ENCODE data around the gene PJVK.
A peak's percentile ranks its signal among the peaks of the same experiment; 100 is the strongest.

Gene PJVK

GRCh38 chr2:178478130-178478438 lies 26.9 kb downstream of the PJVK start:
- peaks cover 64% of the 10 kb centered on the region for H3K79me2 ChIP-seq (ENCODE audit: control insufficient read depth, low read length)
- peaks cover 43% of the 10 kb centered on the region for H3K4me1 ChIP-seq (ENCODE audit: control insufficient read depth, low read length)
- TF ChIP-seq EZH2phosphoT487 (IDR thresholded peaks at IDR 0.05; ENCODE audit: borderline replicate concordance, low read length) (no peak), CTCF (IDR thresholded peaks at IDR 0.05; ENCODE audit: low read depth, low read length, poor library complexity, severe bottlenecking) (no peak)

GRCh38 chr2:178478439-178479274 lies 27.5 kb downstream of the PJVK start, which contains the start of gene FKBP7:
Gene FKBP7 (minus strand): TSS chr2:178478600. CDS start chr2:178478499, 101 bp downstream.
- 0 out of 2 replicates have a peak, but pooled peaks cover 6% of the 10 kb centered on the region for H4K20me1 ChIP-seq (ENCODE audit: control insufficient read depth, insufficient read depth, low read depth, low read length)
- peak; percentile 90 for TF ChIP-seq CTCF (IDR thresholded peaks at IDR 0.05; ENCODE audit: low read depth, low read length, poor library complexity, severe bottlenecking)
- TF ChIP-seq EZH2phosphoT487 (IDR thresholded peaks at IDR 0.05; ENCODE audit: borderline replicate concordance, low read length) = no peak
- H3K79me2 ChIP-seq (ENCODE audit: control insufficient read depth, low read length) = peaks cover 69% of the 10 kb centered on the region
- peak within 1 kb of the TSS; percentile 79 for H3K27ac ChIP-seq (ENCODE audit: low read depth, low read length)
- H3K4me1 ChIP-seq (ENCODE audit: control insufficient read depth, low read length) = peaks cover 47% of the 10 kb centered on the region
- peaks cover 16% of the 10 kb centered on the region for H3F3A ChIP-seq (ENCODE audit: control insufficient read depth, insufficient read depth)
- peak within 1 kb of the TSS; percentile 99 for H3K4me2 ChIP-seq (ENCODE audit: low read length)
- peaks cover 14% of the 10 kb centered on the region; the same call in 1 of the 2 replicates for H3K36me3 ChIP-seq (ENCODE audit: control insufficient read depth, low read length)
- peak within 1 kb of the TSS; percentile 89 for H3K4me3 ChIP-seq (ENCODE audit: low read length)
- H3K9me2 ChIP-seq (replicated peaks; ENCODE audit: control insufficient read depth, low read length) = no peaks in the 10 kb centered on the region
- no peaks in the 10 kb centered on the region for H3K27me3 ChIP-seq (ENCODE audit: control insufficient read depth, low read length)
- H3K9me3 ChIP-seq (ENCODE audit: control insufficient read depth, insufficient read depth, low read length) = no peaks in the 10 kb centered on the region

More at GRCh38 chr2:178478130-178478438, 26.9 kb downstream of the PJVK start:
- no peaks in the 10 kb centered on the region for H3K9me3 ChIP-seq (ENCODE audit: control insufficient read depth, insufficient read depth, low read length)
- H4K20me1 ChIP-seq (ENCODE audit: control insufficient read depth, insufficient read depth, low read depth, low read length) = 0 out of 2 replicates have a peak, but pooled peaks cover 6% of the 10 kb centered on the region
- H3K36me3 ChIP-seq (ENCODE audit: control insufficient read depth, low read length) = peaks cover 11% of the 10 kb centered on the region; the same call in 1 of the 2 replicates
- H3K9me2 ChIP-seq (replicated peaks; ENCODE audit: control insufficient read depth, low read length) = no peaks in the 10 kb centered on the region
- peaks cover 16% of the 10 kb centered on the region for H3F3A ChIP-seq (ENCODE audit: control insufficient read depth, insufficient read depth)
- H3K4me2 ChIP-seq (ENCODE audit: low read length) = peak overlapping the region; percentile 99
- no peaks in the 10 kb centered on the region for H3K27me3 ChIP-seq (ENCODE audit: control insufficient read depth, low read length)
- H3K4me3 ChIP-seq (ENCODE audit: low read length) = peak overlapping the region; percentile 89
- peak overlapping the region; percentile 79 for H3K27ac ChIP-seq (ENCODE audit: low read depth, low read length)

- Histone ChIP-seq H3K9me3 (ENCODE audit: control insufficient read depth, insufficient read depth, low read length) (no peaks in the 10 kb centered on the region), H3K9me2 (replicated peaks; ENCODE audit: control insufficient read depth, low read length) (no peaks in the 10 kb centered on the region), H3K36me3 (ENCODE audit: control insufficient read depth, low read length) (peaks cover 14% of the 10 kb centered on the region; the same call in 1 of the 2 replicates), H3F3A (ENCODE audit: control insufficient read depth, insufficient read depth) (peaks cover 16% of the 10 kb centered on the region), H3K4me1 (ENCODE audit: control insufficient read depth, low read length) (peaks cover 53% of the 10 kb centered on the region), H3K79me2 (ENCODE audit: control insufficient read depth, low read length) (peaks cover 72% of the 10 kb centered on the region), H3K4me3 (ENCODE audit: low read length) (peak overlapping the region; percentile 89), H4K20me1 (ENCODE audit: control insufficient read depth, insufficient read depth, low read depth, low read length) (0 out of 2 replicates have a peak, but pooled peaks cover 6% of the 10 kb centered on the region), H3K27ac (ENCODE audit: low read depth, low read length) (peak overlapping the region; percentile 79), H3K27me3 (ENCODE audit: control insufficient read depth, low read length) (no peaks in the 10 kb centered on the region), H3K4me2 (ENCODE audit: low read length) (peak overlapping the region; percentile 99)
- peak; percentile 26 for TF ChIP-seq CTCF (IDR thresholded peaks at IDR 0.05; ENCODE audit: low read depth, low read length, poor library complexity, severe bottlenecking)
- no peak for TF ChIP-seq EZH2phosphoT487 (IDR thresholded peaks at IDR 0.05; ENCODE audit: borderline replicate concordance, low read length)
These were observed 28.1 kb downstream of the PJVK start for GRCh38 chr2:178479275-178479616.
